SK-N-SH treated with all-trans-retinoic acid at 6 μM for 48 hours (cell line): Measurements from ENCODE around the gene CATSPERD.

ENCODE experiments used
- ATAC-seq: fragments of 200-7000 bp; cut with Tn5 transposase; 3 replicates; pipeline ENCODE4 v1.9.1; 2020; ENCODE audit warnings: mild to moderate bottlenecking, moderate library complexity
- ARNTL ChIP-seq: fragments of 450-650 bp; formaldehyde crosslinking; IDR thresholded peaks from 2 replicates; pipeline ENCODE4 v1.5.0; 2020; ENCODE audit warnings: low read depth, mild to moderate bottlenecking, moderate library complexity, borderline replicate concordance
- CREB5 ChIP-seq: fragments of 250-450 bp; sonication (Bioruptor Pico); IDR thresholded peaks from 2 replicates; pipeline ENCODE4 v1.5.1; 2020; ENCODE audit warnings: low read depth, mild to moderate bottlenecking, moderate library complexity
- CSDC2 ChIP-seq: fragments of 250-450 bp; sonication (Bioruptor Pico); IDR thresholded peaks from 2 replicates; pipeline ENCODE4 v1.5.0; 2020; ENCODE audit warnings: mild to moderate bottlenecking, moderate library complexity
- CSRNP3 ChIP-seq: fragments of 250-450 bp; sonication (Bioruptor Pico); IDR thresholded peaks from 2 replicates; pipeline ENCODE4 v1.5.1; 2021; ENCODE audit warnings: mild to moderate bottlenecking, moderate library complexity
- ESRRG ChIP-seq: fragments of 250-450 bp; sonication (Bioruptor Pico); IDR thresholded peaks from 2 replicates; pipeline ENCODE4 v1.6.1; 2021; ENCODE audit warnings: mild to moderate bottlenecking
- GLIS3 ChIP-seq: fragments of 250-450 bp; sonication (Bioruptor Pico); IDR thresholded peaks from 2 replicates; pipeline ENCODE4 v1.5.0; 2020; ENCODE audit warnings: mild to moderate bottlenecking, moderate library complexity
- ISL1 ChIP-seq: fragments of 250-450 bp; sonication (Bioruptor Pico); IDR thresholded peaks from 2 replicates; pipeline ENCODE4 v2.1.2; 2022; ENCODE audit warnings: mild to moderate bottlenecking, moderate library complexity
- OSR1 ChIP-seq: fragments of 250-450 bp; sonication (Bioruptor Pico); IDR thresholded peaks from 2 replicates; pipeline ENCODE4 v1.8.0; 2022; ENCODE audit warnings: moderate library complexity, mild to moderate bottlenecking, inconsistent platforms
- PATZ1 ChIP-seq: fragments of 250-450 bp; sonication (Bioruptor Pico); IDR thresholded peaks from 2 replicates; pipeline ENCODE4 v1.8.0; 2020; ENCODE audit warnings: mild to moderate bottlenecking, moderate library complexity, borderline replicate concordance
- POU6F1 ChIP-seq: fragments of 250-450 bp; sonication (Bioruptor Pico); IDR thresholded peaks from 2 replicates; pipeline ENCODE4 v1.8.0; 2021; ENCODE audit warnings: low read depth, mild to moderate bottlenecking, moderate library complexity, borderline replicate concordance
- PPARA ChIP-seq: fragments of 250-450 bp; sonication (Bioruptor Pico); IDR thresholded peaks from 2 replicates; pipeline ENCODE4 v1.5.0; 2020; ENCODE audit warnings: mild to moderate bottlenecking, borderline replicate concordance
- RARB ChIP-seq: fragments of 250-450 bp; sonication (Bioruptor Pico); IDR thresholded peaks from 2 replicates; pipeline ENCODE4 v1.8.0; 2021; ENCODE audit warnings: mild to moderate bottlenecking, moderate library complexity
- SNAI2 ChIP-seq: fragments of 250-450 bp; sonication (Bioruptor Pico); IDR thresholded peaks from 2 replicates; pipeline ENCODE4 v1.5.0; 2020; ENCODE audit warnings: mild to moderate bottlenecking, moderate library complexity
- TCF4 ChIP-seq: fragments of 250-450 bp; sonication (Bioruptor Pico); IDR thresholded peaks from 2 replicates; pipeline ENCODE4 v1.8.0; 2021; ENCODE audit warnings: mild to moderate bottlenecking, moderate library complexity, borderline replicate concordance
- TOX ChIP-seq: fragments of 250-450 bp; sonication (Bioruptor Pico); IDR thresholded peaks from 2 replicates; pipeline ENCODE4 v1.8.0; 2021; ENCODE audit warnings: mild to moderate bottlenecking, moderate library complexity, borderline replicate concordance
- TSHZ2 ChIP-seq: fragments of 250-450 bp; sonication (Bioruptor Pico); IDR thresholded peaks from 2 replicates; pipeline ENCODE4 v1.5.0; 2020; ENCODE audit warnings: mild to moderate bottlenecking, moderate library complexity
- ZC3H10 ChIP-seq: fragments of 250-450 bp; sonication (Bioruptor Pico); IDR thresholded peaks from 2 replicates; pipeline ENCODE4 v1.5.1; 2021; ENCODE audit warnings: mild to moderate bottlenecking, moderate library complexity
- ZFP3 ChIP-seq: fragments of 250-450 bp; sonication (Bioruptor Pico); IDR thresholded peaks from 2 replicates; pipeline ENCODE4 v1.5.0; 2020; ENCODE audit warnings: mild to moderate bottlenecking, moderate library complexity
- ZFP30 ChIP-seq: fragments of 450-650 bp; formaldehyde crosslinking; IDR thresholded peaks from 2 replicates; pipeline ENCODE4 v1.5.0; 2022; ENCODE audit warnings: mild to moderate bottlenecking, moderate library complexity
- ZNF565 ChIP-seq: fragments of 450-650 bp; formaldehyde crosslinking; conservative IDR thresholded peaks from 2 replicates; pipeline ENCODE4 v1.5.0; 2020; ENCODE audit warnings: low read depth, mild to moderate bottlenecking, moderate library complexity
- ZNF70 ChIP-seq: fragments of 450-650 bp; formaldehyde crosslinking; IDR thresholded peaks from 2 replicates; pipeline ENCODE4 v1.5.0; 2020; ENCODE audit warnings: mild to moderate bottlenecking, moderate library complexity
- ZNF8 ChIP-seq: fragments of 450-650 bp; formaldehyde crosslinking; IDR thresholded peaks from 2 replicates; pipeline ENCODE4 v1.5.0; 2020; ENCODE audit warnings: mild to moderate bottlenecking, moderate library complexity

CATSPERD gene

GRCh38 chr19:5703819-5704818 is 16.3 kb upstream of the CATSPERD start:
- TF ChIP-seq ZNF565 (CRISPR knock-in tag) (no peak), ZFP3 (CRISPR knock-in tag) (no peak), ISL1 (no peak), SNAI2 (CRISPR knock-in tag) (no peak), ZC3H10 (CRISPR knock-in tag) (no peak), OSR1 (CRISPR knock-in tag) (no peak), POU6F1 (no peak), TCF4 (CRISPR knock-in tag) (no peak), ZFP30 (CRISPR knock-in tag) (no peak), ARNTL (no peak), CREB5 (CRISPR knock-in tag) (no peak), RARB (no peak), ESRRG (CRISPR knock-in tag) (no peak), GLIS3 (CRISPR knock-in tag) (no peak), ZNF8 (CRISPR knock-in tag) (no peak), TOX (CRISPR knock-in tag) (no peak), PPARA (CRISPR knock-in tag) (no peak), CSRNP3 (CRISPR knock-in tag) (no peak), TSHZ2 (no peak), ZNF70 (CRISPR knock-in tag) (no peak)
- ATAC-seq: no peak; the same call in 2 of the 3 replicates

- TF ChIP-seq ZFP3 (CRISPR knock-in tag): no peak
- no peak for TF ChIP-seq ARNTL
- no peak for TF ChIP-seq ISL1
- TF ChIP-seq ZC3H10 (CRISPR knock-in tag): no peak
- TF ChIP-seq ZNF8 (CRISPR knock-in tag): no peak
- no peak for TF ChIP-seq GLIS3 (CRISPR knock-in tag)
- no peak for ATAC-seq
Observed at GRCh38 chr19:5705552-5705951, 14.9 kb upstream of the CATSPERD start.

GRCh38 chr19:5706876-5707573 is 13.4 kb upstream of the CATSPERD start:
- TF ChIP-seq PATZ1: no peak
- TF ChIP-seq CSDC2 (CRISPR knock-in tag): no peak
- TF ChIP-seq ZFP30 (CRISPR knock-in tag): no peak
- TF ChIP-seq OSR1 (CRISPR knock-in tag): no peak
- TF ChIP-seq ZNF70 (CRISPR knock-in tag): no peak
- TF ChIP-seq, all 23 proteins: peak for 0
- no peak for ATAC-seq
